HEK293 (cell line): Measurements from ENCODE around the gene LCN1.

Source experiments
- REPIN1 ChIP-seq: fragments of 450-650 bp; formaldehyde crosslinking; IDR thresholded peaks from 2 replicates; pipeline ENCODE4 v1.5.1; 2017; ENCODE audit warnings: missing biosample characterization, missing genetic modification characterization, low read depth
- SCRT2 ChIP-seq: fragments of 450-650 bp; formaldehyde crosslinking; IDR thresholded peaks from 2 replicates; pipeline ENCODE4 v1.5.1; 2016; ENCODE audit warnings: missing biosample characterization, missing genetic modification characterization
- ZIC2 ChIP-seq: fragments of 450-650 bp; formaldehyde crosslinking; IDR thresholded peaks from 2 replicates; pipeline ENCODE4 v1.5.1; 2016; ENCODE audit warnings: missing biosample characterization, missing genetic modification characterization
- ZNF341 ChIP-seq: fragments of 450-650 bp; formaldehyde crosslinking; IDR thresholded peaks from 2 replicates; pipeline ENCODE4; 2016; ENCODE audit warnings: low read depth, missing biosample characterization, missing genetic modification characterization
- ZNF423 ChIP-seq: fragments of 450-650 bp; formaldehyde crosslinking; IDR thresholded peaks from 2 replicates; pipeline ENCODE4 v1.5.1; 2016; ENCODE audit warnings: missing biosample characterization, missing genetic modification characterization
- TF ChIP-seq, protein P1 (sequence below): fragments of 450-650 bp; formaldehyde crosslinking; IDR thresholded peaks from 2 replicates; pipeline ENCODE4 v1.5.1; 2016; ENCODE audit warnings: missing biosample characterization, missing genetic modification characterization
- TF ChIP-seq, protein P2 (sequence below): fragments of 450-650 bp; formaldehyde crosslinking; IDR thresholded peaks from 2 replicates; pipeline ENCODE4 v1.5.1; 2016; ENCODE audit warnings: missing biosample characterization, missing genetic modification characterization

DNA sequence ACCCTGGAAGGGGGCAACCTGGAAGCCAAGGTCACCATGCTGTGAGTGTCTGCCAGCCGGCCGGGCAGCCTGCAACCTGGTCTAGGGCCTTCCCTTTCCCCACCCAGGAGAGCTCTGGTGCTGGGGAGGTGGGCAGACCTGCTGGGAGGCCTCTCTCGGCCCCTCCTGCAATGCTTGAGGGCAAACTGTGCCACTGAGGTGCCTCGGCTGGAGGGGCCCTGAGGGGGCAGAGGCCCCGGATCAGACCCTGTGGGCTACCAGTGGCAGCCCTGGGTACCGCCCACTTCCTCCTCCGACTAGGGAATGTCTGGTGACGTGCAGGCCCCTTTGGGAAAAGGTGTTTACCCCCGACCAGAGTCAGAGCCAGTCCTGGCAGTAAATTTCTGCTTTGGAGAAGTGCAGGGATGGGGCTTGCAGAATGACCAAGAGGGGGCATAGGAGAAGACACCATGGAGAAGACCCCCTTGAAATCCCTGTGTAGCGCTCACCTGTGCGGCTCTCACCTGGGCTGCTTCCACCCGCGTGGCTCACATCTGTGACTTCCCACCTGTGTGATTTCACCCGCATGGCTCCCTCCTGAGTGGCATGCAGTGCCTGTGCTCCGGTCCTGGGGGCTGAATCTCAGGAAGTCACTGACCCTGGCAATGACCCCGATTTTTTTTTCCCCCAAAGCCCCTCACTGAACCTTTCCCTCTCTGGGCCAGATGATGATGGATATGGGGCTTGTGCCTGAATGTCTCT lies 1.1 kb downstream of the LCN1 start:
- TF ChIP-seq ZNF341 (tag by site-specific recombination) (no peak), ZIC2 (tag by site-specific recombination) (no peak), ZNF423 (tag by site-specific recombination) (no peak), SCRT2 (tag by site-specific recombination) (no peak), REPIN1 (tag by site-specific recombination) (no peak)
- TF ChIP-seq, protein P1, sequence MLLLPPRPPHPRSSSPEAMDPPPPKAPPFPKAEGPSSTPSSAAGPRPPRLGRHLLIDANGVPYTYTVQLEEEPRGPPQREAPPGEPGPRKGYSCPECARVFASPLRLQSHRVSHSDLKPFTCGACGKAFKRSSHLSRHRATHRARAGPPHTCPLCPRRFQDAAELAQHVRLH (tag by site-specific recombination), result no peak
- TF ChIP-seq, protein P2, sequence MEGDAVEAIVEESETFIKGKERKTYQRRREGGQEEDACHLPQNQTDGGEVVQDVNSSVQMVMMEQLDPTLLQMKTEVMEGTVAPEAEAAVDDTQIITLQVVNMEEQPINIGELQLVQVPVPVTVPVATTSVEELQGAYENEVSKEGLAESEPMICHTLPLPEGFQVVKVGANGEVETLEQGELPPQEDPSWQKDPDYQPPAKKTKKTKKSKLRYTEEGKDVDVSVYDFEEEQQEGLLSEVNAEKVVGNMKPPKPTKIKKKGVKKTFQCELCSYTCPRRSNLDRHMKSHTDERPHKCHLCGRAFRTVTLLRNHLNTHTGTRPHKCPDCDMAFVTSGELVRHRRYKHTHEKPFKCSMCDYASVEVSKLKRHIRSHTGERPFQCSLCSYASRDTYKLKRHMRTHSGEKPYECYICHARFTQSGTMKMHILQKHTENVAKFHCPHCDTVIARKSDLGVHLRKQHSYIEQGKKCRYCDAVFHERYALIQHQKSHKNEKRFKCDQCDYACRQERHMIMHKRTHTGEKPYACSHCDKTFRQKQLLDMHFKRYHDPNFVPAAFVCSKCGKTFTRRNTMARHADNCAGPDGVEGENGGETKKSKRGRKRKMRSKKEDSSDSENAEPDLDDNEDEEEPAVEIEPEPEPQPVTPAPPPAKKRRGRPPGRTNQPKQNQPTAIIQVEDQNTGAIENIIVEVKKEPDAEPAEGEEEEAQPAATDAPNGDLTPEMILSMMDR, result no peak
